IgD-negative memory B cell (primary cell): ENCODE results near the gene TMEM18. TPM values are rescaled to one million over a fixed set of nuclear protein-coding genes. Genes with fewer than 3 reads are reported as not detected.

ENCODE experiments used
- H3K27ac Mint-ChIP-seq, 3 donors: one replicate each; pipeline ENCODE4 v1.8.0; 2020 to 2022; ENCODE audit warnings: mild to moderate bottlenecking in 3 of 3, mixed read lengths in 3 of 3, moderate library complexity in 1 of 3
- H3K27me3 Mint-ChIP-seq: one replicate; pipeline ENCODE4 v1.8.0; 2021; ENCODE audit warnings: mixed read lengths
- H3K36me3 Mint-ChIP-seq: one replicate; pipeline ENCODE4 v1.8.0; 2020; ENCODE audit warnings: mild to moderate bottlenecking, mixed read lengths
- H3K4me1 Mint-ChIP-seq, 3 donors: one replicate each; pipeline ENCODE4 v1.8.0; 2020 to 2022; ENCODE audit warnings: mixed read lengths in 3 of 3, mild to moderate bottlenecking in 1 of 3
- H3K4me3 Mint-ChIP-seq, 4 donors: one replicate each; pipeline ENCODE4 v1.8.0; 2020 to 2022; ENCODE audit warnings: mild to moderate bottlenecking in 4 of 4, mixed read lengths in 4 of 4, moderate library complexity in 3 of 4
- H3K9me3 Mint-ChIP-seq, 3 donors: one replicate each; pipeline ENCODE4 v1.8.0; 2020 to 2021; ENCODE audit warnings: mixed read lengths in 3 of 3, mild to moderate bottlenecking in 1 of 3
- polyA plus RNA-seq: library from polyadenylated mRNA; unstranded; fragments of 300-500 nt; fragmentation: Illumina TruSeq; gene quantifications from one replicate; pipeline ENCODE4 v1.2.3, GENCODE V29; 2021

The TMEM18 gene
- polyA plus RNA-seq, 1 donor from 2014 or later, result 27.2 TPM

GRCh38 chr2:622357-622756, 54.8 kb downstream of the TMEM18 start:
- H3K27me3 Mint-ChIP-seq, result peaks cover under 1% of the 10 kb centered on the region
- H3K4me1 Mint-ChIP-seq, result peaks cover 0 to 2% (median 0%) of the 10 kb centered on the region in 3 donors
- peaks cover 2% of the 10 kb centered on the region for H3K36me3 Mint-ChIP-seq
- no peak overlapping the region for H3K4me3 Mint-ChIP-seq
- peaks cover 0 to 10% (median 8%) of the 10 kb centered on the region in 3 donors for H3K9me3 Mint-ChIP-seq
- H3K27ac Mint-ChIP-seq, result no peak overlapping the region

- peaks cover 0 to 12% (median 8%) of the 10 kb centered on the region in 3 donors for H3K9me3 Mint-ChIP-seq
- peaks cover 2% of the 10 kb centered on the region for H3K36me3 Mint-ChIP-seq
- no peak overlapping the region for H3K4me3 Mint-ChIP-seq
- no peak overlapping the region for H3K27ac Mint-ChIP-seq
- no peaks in the 10 kb centered on the region for H3K27me3 Mint-ChIP-seq
- peaks cover 0 to 2% (median 0%) of the 10 kb centered on the region in 3 donors for H3K4me1 Mint-ChIP-seq
Observed at GRCh38 chr2:621303-622099, 55.7 kb downstream of the TMEM18 start.

- Mint-ChIP-seq H3K27me3 (no peaks in the 10 kb centered on the region), H3K36me3 (peaks cover 2% of the 10 kb centered on the region), H3K9me3 (peaks cover 0 to 12% (median 8%) of the 10 kb centered on the region in 3 donors), H3K27ac (no peak overlapping the region), H3K4me1 (peaks cover 0 to 2% (median 0%) of the 10 kb centered on the region in 3 donors), H3K4me3 (no peak overlapping the region)
Observed at GRCh38 chr2:620471-621302, 56.5 kb downstream of the TMEM18 start.

GRCh38 chr2:620004-620403, 57.2 kb downstream of the TMEM18 start:
- peaks cover 0 to 1% (median 0%) of the 10 kb centered on the region in 3 donors for H3K4me1 Mint-ChIP-seq
- H3K27ac Mint-ChIP-seq, result no peak overlapping the region
- H3K27me3 Mint-ChIP-seq, result peaks cover 2% of the 10 kb centered on the region
- H3K9me3 Mint-ChIP-seq, result peaks cover 0 to 12% (median 8%) of the 10 kb centered on the region in 3 donors
- no peak overlapping the region for H3K4me3 Mint-ChIP-seq
- H3K36me3 Mint-ChIP-seq, result no peaks in the 10 kb centered on the region

- Mint-ChIP-seq H3K27ac (peak overlapping the region in 1 of 3 donors; percentile 51), H3K4me3 (peak overlapping the region in 1 of 4 donors; percentile 39), H3K27me3 (peaks cover 7% of the 10 kb centered on the region), H3K4me1 (no peaks in the 10 kb centered on the region), H3K36me3 (no peaks in the 10 kb centered on the region), H3K9me3 (peaks cover 0 to 12% (median 8%) of the 10 kb centered on the region in 3 donors)
Observed at GRCh38 chr2:618422-618990, 58.7 kb downstream of the TMEM18 start.

- peaks cover 8% of the 10 kb centered on the region for H3K27me3 Mint-ChIP-seq
- no peak overlapping the region for H3K27ac Mint-ChIP-seq
- H3K4me1 Mint-ChIP-seq, result no peaks in the 10 kb centered on the region
- no peaks in the 10 kb centered on the region for H3K36me3 Mint-ChIP-seq
- no peak overlapping the region for H3K4me3 Mint-ChIP-seq
- peaks cover 0 to 12% (median 8%) of the 10 kb centered on the region in 3 donors for H3K9me3 Mint-ChIP-seq
Observed at GRCh38 chr2:618005-618404, 59.2 kb downstream of the TMEM18 start.
